HG03066 (cell line): ENCODE results near the gene PTGDR.

Source experiments
- ATAC-seq: cut with Tn5 transposase; IDR thresholded peaks from one replicate; pipeline ENCODE4 v1.9.1; 2021; ENCODE audit warnings: low read depth; ENCODE audit not compliant: unreplicated experiment

The PTGDR gene

DNA sequence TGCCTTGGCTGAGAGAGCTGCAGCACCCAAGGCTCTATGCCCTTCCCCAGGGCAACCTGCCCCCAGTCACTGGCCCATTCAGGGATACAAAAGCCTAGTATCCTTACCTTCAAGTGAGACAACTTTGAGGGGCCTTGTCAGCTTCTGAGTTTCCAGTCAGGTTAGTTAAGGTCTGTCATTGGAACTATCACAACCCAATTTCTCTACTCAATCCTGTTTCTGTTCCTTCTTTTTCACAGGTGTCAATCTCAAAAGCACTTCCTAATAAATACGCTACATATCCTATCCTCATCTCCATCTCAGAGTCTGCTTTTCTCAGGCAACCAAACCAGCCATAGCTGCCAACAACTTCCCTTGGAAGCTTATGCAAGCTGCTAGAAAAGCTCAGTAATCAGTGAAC, 4.9 kb upstream of the PTGDR start:
- no peak for ATAC-seq

DNA sequence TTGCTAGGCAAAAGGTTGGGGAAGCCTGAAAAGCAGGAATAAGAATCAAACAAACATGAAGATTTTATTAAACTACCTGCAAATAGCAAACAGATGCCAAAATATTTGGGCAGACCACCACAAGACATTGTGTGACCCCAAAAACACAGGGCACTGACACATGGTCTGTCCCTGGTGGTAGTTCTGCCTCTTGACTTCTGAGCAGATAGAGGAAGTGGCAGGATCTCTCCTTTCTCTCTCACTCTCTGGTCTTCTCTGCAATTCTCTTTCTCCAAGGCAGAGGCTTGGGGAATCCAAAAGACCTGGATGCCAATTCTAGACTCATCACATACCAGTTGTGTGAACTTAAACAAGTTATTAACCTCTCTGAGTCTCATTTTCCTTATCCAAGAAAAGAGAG, 4.3 kb upstream of the PTGDR start:
- ATAC-seq, result no peak

DNA sequence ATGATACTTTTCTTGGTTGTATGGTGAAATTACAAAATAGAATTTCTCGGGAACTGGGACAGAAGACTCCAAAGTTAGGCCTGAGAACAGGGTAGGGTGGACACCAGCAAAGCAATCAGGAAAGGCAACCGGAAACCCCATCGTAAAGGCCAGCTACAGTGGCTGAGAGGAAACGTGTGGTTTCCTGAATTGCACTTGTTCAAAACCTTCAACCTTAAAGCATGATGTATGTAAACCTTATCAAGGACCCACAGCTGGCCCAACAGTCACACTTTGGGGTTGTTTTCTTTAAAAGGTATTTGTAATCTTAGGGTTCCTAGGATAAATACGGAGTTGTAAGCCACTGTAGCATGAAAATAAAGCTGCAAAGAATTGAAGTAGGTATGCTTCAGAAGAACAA, 2.2 kb upstream of the PTGDR start:
- no peak for ATAC-seq

DNA sequence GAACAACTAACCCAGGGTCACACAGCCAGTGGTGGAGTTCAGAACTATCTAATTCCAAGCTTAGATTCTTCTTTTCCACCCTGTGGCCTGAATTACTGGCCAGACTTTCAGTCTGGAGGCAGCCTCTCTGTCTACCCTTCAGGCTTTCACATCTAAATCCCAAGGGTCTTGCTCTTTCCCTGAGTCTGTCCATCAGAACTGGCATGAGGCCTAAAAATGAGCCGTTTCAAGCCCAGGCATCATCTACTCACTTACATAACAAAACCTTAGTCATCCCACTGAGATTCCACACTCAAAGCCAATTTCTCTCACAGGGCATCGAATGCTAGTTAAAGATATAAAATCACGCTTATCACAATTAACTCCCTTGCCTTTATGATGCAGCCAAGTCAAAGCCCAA, 1.3 kb upstream of the PTGDR start:
- no peak for ATAC-seq

DNA sequence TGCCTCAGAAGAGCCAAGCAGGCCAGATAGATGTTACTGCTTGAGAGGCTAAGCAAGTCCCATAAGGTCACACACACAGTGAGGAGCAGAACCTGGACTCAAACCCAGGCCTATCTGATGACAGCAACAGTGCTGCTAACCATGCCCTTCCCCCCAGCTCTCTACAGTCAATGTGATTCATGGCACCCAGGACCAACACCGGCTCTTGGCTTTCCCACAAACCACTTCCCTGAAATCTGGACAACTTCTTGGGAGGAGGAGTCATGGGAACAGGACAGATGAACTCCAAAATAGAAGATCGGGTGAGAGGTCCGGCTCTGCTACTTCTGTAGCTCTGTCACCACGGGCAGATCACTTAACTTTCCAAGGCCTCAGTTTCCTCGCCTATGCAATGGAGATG, 716 bp upstream of the PTGDR start:
- ATAC-seq, result no peak

DNA sequence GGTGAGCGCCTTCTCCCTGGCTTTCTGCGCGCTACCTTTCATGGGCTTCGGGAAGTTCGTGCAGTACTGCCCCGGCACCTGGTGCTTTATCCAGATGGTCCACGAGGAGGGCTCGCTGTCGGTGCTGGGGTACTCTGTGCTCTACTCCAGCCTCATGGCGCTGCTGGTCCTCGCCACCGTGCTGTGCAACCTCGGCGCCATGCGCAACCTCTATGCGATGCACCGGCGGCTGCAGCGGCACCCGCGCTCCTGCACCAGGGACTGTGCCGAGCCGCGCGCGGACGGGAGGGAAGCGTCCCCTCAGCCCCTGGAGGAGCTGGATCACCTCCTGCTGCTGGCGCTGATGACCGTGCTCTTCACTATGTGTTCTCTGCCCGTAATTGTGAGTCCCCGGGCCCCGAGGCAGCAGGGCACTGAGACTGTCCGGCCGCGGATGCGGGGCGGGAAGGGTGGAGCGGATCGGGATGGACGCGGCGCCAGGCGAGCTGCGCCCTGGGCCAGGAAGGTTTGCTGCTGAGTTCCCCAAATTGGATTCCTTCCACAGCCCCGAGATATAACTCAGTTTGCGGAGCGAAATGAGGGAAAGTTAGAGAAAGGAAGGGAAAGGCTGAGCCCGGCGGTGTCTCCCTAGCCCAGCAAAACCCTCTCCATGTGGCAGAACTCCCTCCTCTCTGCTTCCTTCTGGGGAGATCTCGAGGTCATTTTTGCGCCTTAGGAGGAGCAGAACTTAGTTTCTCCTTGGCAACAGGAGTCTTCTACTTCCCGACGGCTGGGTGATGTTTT, 972 bp downstream of the PTGDR start:
- no peak for ATAC-seq

DNA sequence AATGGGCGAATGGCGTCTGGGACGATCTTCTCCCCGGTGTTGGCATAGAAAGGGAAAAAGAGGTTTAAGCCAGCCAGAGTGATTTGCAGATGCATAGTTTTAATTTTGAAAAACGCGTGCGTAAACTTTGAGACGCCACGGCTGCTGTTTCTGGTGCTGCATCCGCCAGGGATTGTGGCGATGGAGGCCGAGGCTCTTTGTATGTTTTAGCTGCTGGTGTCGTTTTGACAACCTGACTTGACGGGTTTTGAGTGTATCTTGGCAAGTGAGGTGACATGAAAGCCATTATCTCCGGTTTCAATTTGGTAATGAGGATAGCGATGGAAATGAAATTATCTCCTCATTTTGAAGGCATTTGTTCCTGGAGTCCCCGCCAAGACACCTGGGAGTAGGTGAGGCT, 1.6 kb downstream of the PTGDR start:
- no peak for ATAC-seq

DNA sequence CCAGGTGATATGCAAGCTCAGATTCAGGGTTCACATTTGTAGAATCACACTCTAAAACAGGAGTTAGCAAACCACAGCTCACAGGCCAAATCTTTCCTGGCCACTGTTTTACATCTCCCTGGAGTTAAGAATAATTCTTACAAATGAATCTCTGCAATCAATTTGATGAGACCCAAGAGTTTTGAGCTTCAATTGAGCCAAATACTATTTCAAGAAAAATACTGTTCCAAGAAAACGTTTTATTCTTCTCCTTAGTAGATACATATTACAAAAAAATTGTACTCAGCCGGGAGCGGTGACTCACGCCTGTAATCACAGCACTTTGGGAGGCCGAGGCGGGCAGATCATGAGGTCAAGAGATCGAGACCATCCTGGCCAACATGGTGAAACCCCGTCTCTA, 2.5 kb downstream of the PTGDR start:
- ATAC-seq, result no peak

DNA sequence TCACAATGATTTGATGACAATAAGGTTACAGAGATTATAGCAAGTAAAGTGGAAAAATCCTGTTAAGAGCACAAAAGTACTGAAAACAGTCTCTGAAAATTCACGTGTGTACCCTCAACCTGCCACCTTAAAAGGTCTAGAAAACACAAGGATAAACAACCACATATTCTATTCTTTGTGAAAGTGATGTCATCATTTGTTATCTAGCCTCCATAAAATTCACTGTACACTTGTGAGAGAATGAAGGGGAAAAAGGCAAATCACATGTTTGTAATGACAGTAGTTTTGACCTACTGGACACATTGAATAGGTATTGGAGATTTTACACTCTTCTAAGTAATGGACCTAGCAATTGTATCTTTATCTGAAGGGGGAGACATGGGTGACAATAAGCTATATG, 4.0 kb downstream of the PTGDR start:
- no peak for ATAC-seq

DNA sequence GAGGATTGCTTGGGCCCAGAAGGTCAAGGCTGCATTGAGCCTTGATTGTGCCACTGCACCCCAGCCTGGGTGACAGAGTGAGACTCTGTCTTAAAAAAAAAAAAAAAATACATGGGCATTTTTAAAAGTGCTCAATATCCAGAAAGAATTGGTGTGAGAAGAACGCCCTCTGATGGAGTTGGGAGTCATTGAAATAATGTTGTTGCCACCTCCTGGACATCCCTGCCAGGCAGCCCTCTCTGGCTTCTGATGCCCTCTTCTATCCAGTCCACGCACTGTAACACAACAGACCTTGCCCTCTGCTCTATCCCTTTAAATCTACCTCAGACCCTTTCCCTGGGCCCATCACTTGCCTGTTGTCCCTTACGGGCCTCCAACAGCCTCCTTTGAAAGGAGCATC, 4.9 kb downstream of the PTGDR start:
- ATAC-seq, result no peak

DNA sequence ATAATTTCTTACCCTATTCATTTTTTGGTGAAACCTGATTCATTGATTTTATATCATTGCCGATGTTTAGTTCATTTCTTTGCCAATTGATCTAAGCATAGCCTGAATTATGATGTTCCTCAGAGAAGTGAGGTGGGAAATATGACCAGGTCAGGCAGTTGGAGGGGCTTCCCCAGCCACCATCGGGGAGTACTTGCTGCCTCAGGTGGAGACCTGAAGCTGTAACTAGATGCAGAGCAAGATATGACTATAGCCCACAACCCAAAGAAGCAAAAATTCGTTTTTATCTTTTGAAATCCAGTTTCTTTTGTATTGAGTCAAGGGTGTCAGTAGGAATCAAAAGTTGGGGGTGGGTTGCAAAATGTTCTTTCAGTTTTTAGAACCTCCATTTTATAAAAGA, 7.9 kb downstream of the PTGDR start:
- no peak for ATAC-seq

DNA sequence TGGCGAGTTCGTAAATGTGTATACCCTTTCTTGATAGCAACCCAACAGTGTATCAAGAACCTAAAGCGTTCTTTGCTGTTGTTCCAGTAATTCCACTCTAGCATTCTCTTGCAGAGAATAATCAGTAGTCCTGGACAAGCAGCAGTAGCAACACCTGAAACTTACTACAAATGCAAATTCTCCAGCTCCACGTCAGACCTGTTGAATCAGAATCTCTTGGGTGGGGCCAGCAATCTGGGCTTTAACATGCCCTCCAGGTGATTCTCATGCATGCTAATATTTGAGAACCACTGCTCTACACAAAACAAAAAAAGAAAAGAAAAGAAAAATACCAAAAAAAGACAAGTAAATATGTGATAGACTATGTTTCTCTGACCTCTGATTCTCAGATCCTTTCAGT, 10.1 kb downstream of the PTGDR start:
- ATAC-seq, result no peak

DNA sequence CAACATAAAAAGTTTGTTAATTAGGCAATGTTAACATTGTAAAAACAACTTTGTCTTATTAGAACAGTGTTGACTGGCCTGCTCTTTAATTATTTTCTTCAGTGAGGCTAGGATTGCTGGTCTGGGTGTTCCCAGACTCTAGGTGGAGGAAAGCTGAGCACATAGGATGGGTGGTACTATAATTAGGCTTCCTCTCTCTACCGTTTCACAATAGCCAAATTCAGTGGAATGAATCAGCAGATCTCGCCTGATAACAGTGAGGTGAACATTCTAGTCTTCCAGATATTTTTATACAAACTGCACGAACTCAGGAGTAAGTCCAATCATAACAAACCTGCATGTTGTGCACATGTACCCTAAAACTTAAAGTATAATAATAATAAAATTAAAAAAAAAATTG, 11.9 kb downstream of the PTGDR start:
- no peak for ATAC-seq

DNA sequence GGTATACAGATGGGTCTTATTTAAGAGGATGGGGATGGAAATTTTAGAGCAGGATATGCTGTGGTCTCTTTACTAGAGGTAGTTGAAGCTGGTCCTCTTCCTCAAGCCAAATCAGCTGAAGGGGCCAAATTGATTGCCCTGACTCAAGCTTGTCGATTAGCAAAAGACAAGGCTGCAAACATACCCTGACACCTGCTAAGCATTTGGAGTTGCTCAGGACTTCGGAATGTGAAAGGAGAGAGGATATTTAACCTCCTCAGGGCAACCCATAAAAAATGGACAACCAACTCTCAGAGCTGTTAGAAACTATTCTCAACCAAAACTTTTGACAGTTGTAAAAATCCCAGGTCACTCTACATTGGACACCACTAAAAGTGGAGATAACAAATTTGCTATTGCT, 15.6 kb downstream of the PTGDR start:
- no peak for ATAC-seq

DNA sequence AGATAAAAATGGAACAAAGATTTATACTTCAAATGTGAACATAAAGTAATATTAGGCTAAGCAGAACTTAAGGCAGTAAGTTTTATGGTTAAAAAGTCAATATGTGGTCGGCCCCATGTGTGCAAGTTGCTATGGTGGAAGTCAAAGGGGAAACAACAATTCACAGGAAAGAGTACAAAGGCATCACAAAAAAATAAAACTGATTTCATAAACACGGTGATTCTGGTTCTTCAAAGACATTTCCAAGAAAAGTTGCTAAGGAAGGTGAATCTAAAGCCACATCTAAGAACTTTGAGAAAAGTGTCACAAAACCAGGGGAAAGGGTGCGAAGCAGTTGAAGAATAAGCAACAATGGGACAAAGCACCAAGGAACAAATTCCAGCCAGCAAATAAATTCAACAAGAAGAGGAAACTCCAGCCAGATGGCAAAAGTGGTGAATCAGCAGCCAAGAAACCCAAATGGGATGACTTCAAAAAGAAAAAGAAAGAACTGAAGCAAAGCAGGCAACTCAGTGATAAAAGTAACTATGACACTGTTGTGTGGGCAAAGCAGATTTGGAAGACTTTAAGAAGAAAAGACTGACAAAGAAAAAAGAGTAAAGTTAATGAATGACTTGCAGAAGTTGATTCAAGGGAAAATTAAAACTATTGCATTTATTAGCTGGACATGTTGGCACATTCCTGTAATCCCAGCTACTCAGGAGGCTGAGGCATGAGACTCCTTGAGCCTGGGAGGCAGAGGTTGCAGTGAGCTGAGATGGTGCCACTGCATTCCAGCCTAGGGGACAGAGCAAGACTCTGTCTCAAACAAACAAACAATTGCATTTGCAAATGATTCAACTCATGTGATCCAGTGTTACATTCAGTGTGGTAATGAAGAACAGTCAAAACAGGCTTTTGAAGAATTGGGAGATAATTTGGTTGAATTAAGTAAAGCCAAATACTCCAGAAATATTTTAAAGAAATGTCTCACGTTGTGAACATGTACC, 19.5 kb downstream of the PTGDR start:
- no peak for ATAC-seq

DNA sequence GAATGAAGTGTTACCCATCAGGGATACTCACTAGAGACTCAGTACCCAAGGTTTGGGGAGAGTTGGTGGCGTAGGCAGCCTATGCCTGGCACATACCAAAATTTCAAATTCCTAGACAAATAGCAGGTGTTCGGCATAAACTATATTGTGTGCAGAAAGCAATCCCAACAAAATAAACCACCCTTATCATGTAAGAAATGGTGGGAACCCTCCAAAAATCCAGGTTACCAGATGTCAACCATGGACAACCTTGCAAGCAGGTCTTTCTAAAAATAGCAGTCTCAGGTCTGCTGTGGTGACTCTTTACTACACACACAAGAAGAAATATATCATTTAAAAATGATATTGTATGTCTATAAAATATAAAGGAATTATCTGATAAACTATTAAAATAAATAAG, 28.9 kb downstream of the PTGDR start:
- no peak for ATAC-seq

DNA sequence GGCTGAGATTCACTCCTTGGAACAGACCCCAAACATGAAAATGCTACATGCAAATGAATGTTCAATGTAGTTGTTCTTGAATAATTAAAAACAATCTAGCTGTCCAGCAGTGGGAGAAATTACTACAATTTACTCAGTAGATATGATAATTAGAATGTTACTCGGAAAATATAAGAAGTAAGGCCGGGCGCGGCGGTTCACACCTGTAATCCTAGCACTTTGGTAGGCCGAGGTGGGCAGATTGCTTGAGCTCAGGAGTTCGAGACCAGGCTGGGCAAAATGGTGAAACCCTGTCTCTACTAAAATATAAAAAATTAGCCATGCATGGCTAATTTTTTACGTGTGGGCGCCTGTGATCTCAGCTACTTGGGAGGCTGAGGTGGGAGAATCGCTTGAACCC, 31.3 kb downstream of the PTGDR start:
- no peak for ATAC-seq

DNA sequence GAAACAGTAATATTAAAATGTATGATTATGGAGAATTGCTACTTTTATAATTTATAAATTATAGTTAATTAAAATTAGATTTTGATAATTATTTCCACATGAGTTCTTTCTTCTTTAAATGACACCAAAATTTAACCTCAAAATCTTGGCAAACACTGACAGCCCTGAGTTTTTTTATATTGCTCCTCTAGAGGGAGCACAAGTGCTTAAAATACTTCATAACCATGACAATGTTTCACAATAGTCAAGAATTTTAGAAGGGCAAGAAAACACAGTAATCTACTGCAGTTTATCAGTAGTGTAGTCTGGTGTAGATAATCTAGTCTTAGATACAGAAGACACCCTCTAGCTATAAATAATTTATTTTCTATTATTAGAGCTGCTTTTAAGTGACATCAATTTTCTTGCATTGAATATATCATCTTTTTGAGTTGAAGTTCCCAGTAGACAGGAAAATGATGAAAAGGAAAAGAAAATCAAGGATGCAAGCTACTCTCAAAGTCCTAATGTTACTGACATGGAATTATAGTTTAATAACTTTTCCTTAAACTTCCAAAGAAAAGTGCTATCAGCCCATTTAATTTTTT, 32.3 kb downstream of the PTGDR start:
- peak; percentile 63 for ATAC-seq

DNA sequence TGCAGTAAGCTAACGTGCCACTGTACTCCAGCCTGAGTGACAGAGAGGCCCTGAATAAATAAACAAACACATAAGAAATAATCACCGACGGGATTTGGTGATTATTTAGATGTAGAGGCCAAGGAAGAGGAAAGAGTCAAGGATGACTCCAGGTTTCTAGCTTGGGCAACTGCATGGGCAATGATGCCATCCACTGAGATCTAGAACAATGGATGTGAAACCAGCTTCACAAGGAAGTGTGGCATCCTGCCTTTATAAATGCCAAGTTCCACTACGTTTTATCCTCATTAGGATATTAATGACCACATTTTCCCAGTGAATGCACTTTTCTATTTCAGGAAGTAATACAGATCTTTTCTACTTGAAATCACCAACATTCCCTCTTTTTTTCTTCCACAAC, 35.7 kb downstream of the PTGDR start:
- ATAC-seq, result no peak

DNA sequence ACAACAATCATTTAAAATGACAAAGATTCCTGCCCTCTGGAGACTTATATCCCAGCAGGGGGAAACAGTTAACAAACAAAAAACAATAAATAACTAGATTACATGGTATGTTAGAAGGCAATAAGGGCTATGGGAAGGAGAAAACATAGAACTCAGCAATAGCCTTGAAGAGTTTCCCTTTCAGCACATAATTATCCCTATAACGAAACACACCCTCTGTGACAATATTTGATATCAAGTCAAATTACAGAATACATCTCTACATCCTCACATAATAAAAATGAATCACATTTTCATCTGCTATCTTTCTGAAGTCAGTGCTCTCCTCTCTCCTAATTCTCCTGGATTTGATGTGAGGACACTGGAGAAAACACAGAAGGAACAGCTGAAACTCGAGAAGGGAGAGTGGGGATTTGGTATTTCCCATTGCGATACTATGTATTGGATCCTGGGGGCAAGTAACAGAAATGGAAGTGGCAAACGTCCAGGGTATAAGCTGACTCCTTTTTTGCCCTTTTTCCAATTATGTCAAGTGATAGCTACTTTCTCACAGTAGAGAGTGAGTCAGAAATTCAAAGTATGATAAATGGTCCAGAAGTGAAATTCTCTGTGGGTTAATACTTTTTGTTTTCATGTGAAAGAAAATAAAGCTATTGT, 36.9 kb downstream of the PTGDR start:
- ATAC-seq, result no peak

DNA sequence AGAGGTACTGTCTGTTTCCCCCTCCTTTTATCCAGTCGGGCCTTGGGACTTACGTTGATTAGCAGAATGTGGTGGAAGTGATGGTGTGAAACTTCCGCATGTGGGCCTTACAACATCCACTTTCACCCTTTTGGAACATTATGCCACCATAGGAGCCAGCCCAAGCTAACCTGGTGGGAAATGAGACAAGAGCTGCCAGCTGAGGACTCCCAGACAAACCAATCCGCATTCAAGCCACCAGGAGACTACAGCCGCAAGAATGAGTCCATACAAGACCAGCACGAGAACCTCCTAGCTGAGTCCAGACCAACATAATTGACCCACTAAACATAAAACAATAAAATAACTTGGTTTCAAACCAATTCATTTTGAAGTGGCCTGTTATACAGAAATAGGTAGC, 37.5 kb downstream of the PTGDR start:
- no peak for ATAC-seq
